ENCODE data around the gene TUG1.

Gene TUG1

DNA sequence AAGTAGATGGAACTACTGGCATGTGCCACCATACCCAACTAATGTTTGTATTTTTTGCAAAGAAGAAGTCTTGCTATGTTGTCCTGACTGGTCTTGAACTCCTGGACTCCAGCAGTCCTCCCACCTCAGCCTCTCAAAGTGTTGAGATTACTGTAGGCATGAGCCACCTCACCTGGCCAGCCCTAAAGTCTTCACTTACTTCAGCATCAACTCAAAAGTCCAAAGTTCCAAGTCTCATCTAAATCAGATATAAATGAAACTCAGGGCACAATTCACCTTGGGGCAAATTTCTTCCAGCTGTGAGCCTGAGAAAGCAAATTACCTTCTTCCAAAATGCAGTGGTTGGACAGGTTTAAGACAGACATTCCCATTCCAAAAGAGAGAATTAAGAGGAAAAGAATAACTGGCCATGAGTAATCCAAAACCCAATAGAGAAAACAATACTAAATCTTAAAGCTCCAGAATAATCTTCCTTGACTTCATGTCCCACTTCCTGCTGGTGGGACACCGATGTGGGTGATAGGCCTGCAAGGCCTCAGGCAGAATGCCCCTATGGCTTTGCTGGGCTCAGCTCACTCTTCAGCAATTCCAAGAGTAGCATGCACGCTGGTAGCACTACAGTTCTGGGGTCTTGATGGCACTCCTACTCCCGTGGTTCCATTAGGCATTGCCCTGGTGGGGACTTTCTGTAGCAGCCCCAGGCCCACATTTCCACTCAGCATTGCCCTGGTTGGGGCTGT, 50.3 kb downstream of the TUG1 start:
- DNase-seq, result no peak

DNA sequence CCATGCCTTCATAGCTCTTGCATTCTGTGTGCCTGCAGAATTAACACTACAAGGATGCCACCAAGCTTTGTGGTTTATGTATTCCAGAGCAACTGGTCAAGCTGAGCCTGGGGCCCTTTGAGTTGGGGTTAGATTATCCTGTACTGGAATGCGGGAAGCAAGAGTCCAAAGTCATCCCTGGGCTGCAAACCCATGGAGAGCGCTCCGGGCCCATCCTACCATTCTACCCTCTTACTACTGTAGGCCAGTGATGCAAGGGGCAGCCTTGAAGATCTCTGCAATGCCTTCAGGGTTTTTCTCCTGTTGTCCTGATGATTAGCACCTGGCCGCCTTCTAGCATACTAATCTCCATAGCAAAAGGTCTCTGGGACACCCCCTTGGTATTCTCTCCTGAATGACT, 51.3 kb downstream of the TUG1 start:
- no peak for DNase-seq

DNA sequence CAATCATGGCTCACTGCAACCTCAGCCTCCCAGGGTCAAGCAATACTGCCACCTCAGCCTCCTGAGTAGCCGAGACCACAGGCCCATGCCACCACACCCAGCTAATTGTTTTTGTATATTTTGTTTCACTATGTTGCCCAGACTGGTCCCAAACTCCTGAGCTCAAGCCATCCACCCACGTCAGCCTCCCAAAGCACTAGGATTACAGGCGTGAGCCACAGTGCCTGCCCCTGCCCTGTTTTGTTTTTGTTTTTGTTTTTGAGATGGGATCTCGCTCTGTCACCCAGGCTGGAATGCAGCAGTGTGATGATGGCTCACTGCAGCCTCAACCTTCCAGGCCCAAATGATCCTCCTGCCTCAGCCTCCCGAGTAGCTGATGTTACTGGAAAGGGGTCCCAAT, 53.5 kb downstream of the TUG1 start:
- no peak for DNase-seq
